CD8-positive, alpha-beta memory T cell (primary cell): ENCODE data around the gene SAT2. TPM values are rescaled to one million over a fixed set of nuclear protein-coding genes. Genes with fewer than 3 reads are reported as not detected.
"Not testable (repeated sequence)": the region's sequence is repeated elsewhere in the genome, so short reads cannot be mapped to it uniquely, and the experiment has no call there.

Source experiments
- CTCF ChIA-PET: fragments of 350-600 bp; sonication (Branson Sonifier 250); formaldehyde crosslinking; loops from one replicate; lab custom pipeline; 2021; ENCODE audit warnings: antibody characterized with exemption; lab: Charles Lee
- POLR2A ChIA-PET: fragments of 350-600 bp; sonication (Branson Sonifier 250); formaldehyde crosslinking; loops from one replicate; lab custom pipeline; 2021; ENCODE audit warnings: antibody characterized with exemption; lab: Charles Lee
- DNase-seq, 5 donors: peaks; one replicate each; pipeline versions ENCODE4 v3.0.0 to v3.0.0-alpha.2; 2020 to 2022; ENCODE audit warnings: mixed read lengths in 1 of 5
- H3K27ac ChIP-seq: one replicate; pipeline ENCODE4 v1.7.0; 2013; ENCODE audit warnings: low read depth, mild to moderate bottlenecking, low read length, moderate library complexity
- H3K27me3 ChIP-seq: 2 replicates; pipeline ENCODE4 v1.7.0; 2013; ENCODE audit warnings: low read length, mild to moderate bottlenecking; ENCODE audit not compliant: insufficient read depth, poor library complexity, severe bottlenecking
- H3K36me3 ChIP-seq: 2 replicates; pipeline ENCODE4 v1.7.0; 2013; ENCODE audit warnings: mild to moderate bottlenecking, low read length, moderate library complexity; ENCODE audit not compliant: insufficient read depth
- H3K4me1 ChIP-seq: 2 replicates; pipeline ENCODE4 v1.7.0; 2013; ENCODE audit warnings: mild to moderate bottlenecking, low read length, moderate library complexity; ENCODE audit not compliant: insufficient read depth
- H3K4me3 ChIP-seq: 2 replicates; pipeline ENCODE4 v1.7.0; 2013; ENCODE audit warnings: mild to moderate bottlenecking, low read length
- H3K9me3 ChIP-seq: 2 replicates; pipeline ENCODE4 v1.7.0; 2013; ENCODE audit warnings: mild to moderate bottlenecking, low read length
- H3K27ac Mint-ChIP-seq, 8 donors: one replicate each; pipeline ENCODE4 v1.8.0; 2020 to 2021; ENCODE audit warnings: mixed read lengths in 8 of 8, mild to moderate bottlenecking in 6 of 8, inconsistent platforms in 3 of 8, moderate library complexity in 3 of 8
- H3K27me3 Mint-ChIP-seq, 2 donors: one replicate each; pipeline ENCODE4 v1.8.0; 2020 to 2021; ENCODE audit warnings: mixed read lengths in 2 of 2, mild to moderate bottlenecking in 1 of 2, moderate library complexity in 1 of 2
- H3K36me3 Mint-ChIP-seq, 3 donors: one replicate each; pipeline ENCODE4 v1.8.0; 2020 to 2021; ENCODE audit warnings: mixed read lengths in 3 of 3, inconsistent platforms in 1 of 3, mild to moderate bottlenecking in 1 of 3
- H3K4me1 Mint-ChIP-seq, 3 donors: one replicate each; pipeline ENCODE4 v1.8.0; 2020 to 2021; ENCODE audit warnings: mixed read lengths in 3 of 3, inconsistent platforms in 1 of 3, mild to moderate bottlenecking in 1 of 3
- H3K4me3 Mint-ChIP-seq, 7 donors: one replicate each; pipeline ENCODE4 v1.8.0; 2020 to 2021; ENCODE audit warnings: mixed read lengths in 7 of 7, mild to moderate bottlenecking in 6 of 7, moderate library complexity in 4 of 7, inconsistent platforms in 2 of 7
- H3K9me3 Mint-ChIP-seq, 5 donors: one replicate each; pipeline ENCODE4 v1.8.0; 2020 to 2022; ENCODE audit warnings: mixed read lengths in 5 of 5, mild to moderate bottlenecking in 3 of 5, moderate library complexity in 2 of 5, inconsistent platforms in 1 of 5
- polyA plus RNA-seq: library from polyadenylated mRNA; unstranded; fragments of 300-500 nt; fragmentation: Illumina TruSeq; gene quantifications from one replicate; pipeline ENCODE4 v1.2.3, GENCODE V29; 2021
- total RNA-seq, 2 experiments: library from RNA; stranded (reverse); gene quantifications; one replicate each; pipeline ENCODE4 v1.2.3, GENCODE V29; 2021

Gene SAT2
- total and polyA plus RNA-seq, 3 experiments from 2014 or later, result 18.4 to 37.0 (median 21.6) TPM

DNA sequence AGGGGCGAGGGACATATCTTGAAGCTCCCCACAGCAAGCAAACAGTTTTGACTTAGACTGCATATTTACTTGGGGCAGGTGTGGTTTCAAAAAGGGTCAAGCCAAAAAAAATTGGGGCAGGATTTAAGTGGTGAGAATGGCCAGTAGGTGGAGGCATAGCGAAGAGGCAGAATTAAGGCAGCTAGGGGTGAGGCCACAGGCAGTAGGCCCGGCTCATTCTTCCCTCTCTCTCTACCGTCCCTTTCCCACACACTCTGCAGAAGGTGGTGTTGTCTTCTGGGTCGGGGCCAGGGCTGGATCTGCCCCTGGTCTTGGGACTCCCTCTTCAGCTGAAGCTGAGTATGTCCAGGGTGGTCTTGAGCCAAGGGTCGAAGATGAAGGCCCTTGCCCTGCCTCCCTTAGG lies 4.9 kb upstream of the SAT2 start:
- no peaks in the 10 kb centered on the region for H3K36me3 ChIP-seq
- H3K4me3 ChIP-seq, result no peak overlapping the region
- H3K9me3 ChIP-seq, result no peaks in the 10 kb centered on the region
- H3K27me3 Mint-ChIP-seq, result no peaks in the 10 kb centered on the region
- peaks cover 3 to 5% (median 4%) of the 10 kb centered on the region in 3 donors for H3K4me1 Mint-ChIP-seq
- H3K9me3 Mint-ChIP-seq, result no peaks in the 10 kb centered on the region
- H3K27me3 ChIP-seq, result no peaks in the 10 kb centered on the region
- no peak for DNase-seq
- ChIA-PET POLR2A (no interaction called here), CTCF (interaction anchor here (0.7 to 5.0 kb wide), 4 partner anchors 18 to 58 kb away, joined by 3 to 33 read pairs (median 4); partner anchors contain the start of genes FXR2, TP53 and WRAP53)
- peaks cover 0 to 2% (median 0%) of the 10 kb centered on the region in 3 donors for H3K36me3 Mint-ChIP-seq
- H3K27ac ChIP-seq, result no peak overlapping the region
- no peaks in the 10 kb centered on the region for H3K4me1 ChIP-seq
- peak overlapping the region in 1 of 8 donors; percentile 31 for H3K27ac Mint-ChIP-seq
- peak overlapping the region in 1 of 7 donors; percentile 77 for H3K4me3 Mint-ChIP-seq

GRCh38 chr17:7631398-7632380 lies 4.1 kb upstream of the SAT2 start:
- Mint-ChIP-seq H3K27me3 (no peaks in the 10 kb centered on the region), H3K36me3 (peaks cover 0 to 4% (median 0%) of the 10 kb centered on the region in 3 donors), H3K27ac (no peak overlapping the region), H3K4me3 (no peak overlapping the region), H3K4me1 (peaks cover 7 to 13% (median 8%) of the 10 kb centered on the region in 3 donors), H3K9me3 (no peaks in the 10 kb centered on the region)
- H3K4me1 ChIP-seq, result peaks cover 5% of the 10 kb centered on the region
- no peak for DNase-seq
- no peaks in the 10 kb centered on the region for H3K9me3 ChIP-seq
- no peaks in the 10 kb centered on the region for H3K27me3 ChIP-seq
- H3K4me3 ChIP-seq, result no peak overlapping the region
- ChIA-PET CTCF (interaction anchor here (0.7 to 5.0 kb wide), 4 partner anchors 17 to 57 kb away, joined by 3 to 33 read pairs (median 4); partner anchors contain the start of genes FXR2, TP53 and WRAP53), POLR2A (interaction anchor here (1.1 kb wide), 1 partner anchor 54 kb away, joined by 7 read pairs; no protein-coding TSS in a partner anchor)
- no peak overlapping the region for H3K27ac ChIP-seq
- H3K36me3 ChIP-seq, result no peaks in the 10 kb centered on the region

DNA sequence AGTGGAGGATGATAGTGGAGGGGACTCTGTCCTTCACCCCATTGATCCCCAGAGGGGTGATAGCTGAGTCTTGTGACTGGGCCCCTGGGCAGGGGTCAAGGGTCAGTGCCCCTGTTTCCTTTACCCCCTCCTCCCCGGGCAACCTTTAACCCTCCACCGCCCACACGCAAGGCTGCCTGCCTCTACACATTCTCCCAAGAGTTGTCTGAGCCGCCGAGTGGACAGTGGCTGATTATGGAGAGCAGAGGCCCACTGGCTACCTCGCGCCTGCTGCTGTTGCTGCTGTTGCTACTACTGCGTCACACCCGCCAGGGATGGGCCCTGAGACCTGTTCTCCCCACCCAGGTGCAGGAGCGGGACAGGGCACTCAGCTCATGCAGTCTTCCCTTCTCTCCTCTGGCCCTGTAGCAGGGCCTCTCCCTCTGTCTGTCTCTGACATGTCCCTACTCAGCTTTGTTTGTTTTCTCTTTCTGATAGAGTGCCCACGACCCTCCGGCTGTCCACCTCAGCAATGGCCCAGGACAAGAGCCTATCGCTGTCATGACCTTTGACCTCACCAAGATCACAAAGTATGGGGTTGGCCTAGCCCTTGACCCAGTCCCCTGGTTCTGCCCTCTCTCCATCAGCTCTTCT lies 2.4 kb upstream of the SAT2 start, which contains the start of gene SHBG:
Gene SHBG, plus strand, starts transcription at position 197 of the 633 bp plus-strand sequence. Its CDS starts 38 bp downstream, at position 235.
- Histone ChIP-seq H3K27ac (no peak within 1 kb of the TSS), H3K36me3 (no peaks in the 10 kb centered on the region), H3K4me3 (no peak within 1 kb of the TSS), H3K27me3 (no peaks in the 10 kb centered on the region), H3K4me1 (peaks cover 10% of the 10 kb centered on the region), H3K9me3 (no peaks in the 10 kb centered on the region)
- POLR2A ChIA-PET, result interaction anchor here (1.1 kb wide), 1 partner anchor 56 kb away, joined by 7 read pairs; no protein-coding TSS in a partner anchor
- CTCF ChIA-PET, result interaction anchor here (0.9 to 5.0 kb wide), 2 partner anchors 42 to 58 kb away, joined by 3 to 33 read pairs; partner anchors contain the start of genes TP53 and WRAP53
- H3K27ac Mint-ChIP-seq, result peak within 1 kb of the TSS in 4 of 8 donors; percentile 12 to 48 (median 30)
- DNase-seq, result no peak
- no peaks in the 10 kb centered on the region for H3K9me3 Mint-ChIP-seq
- peaks cover 0 to 7% (median 0%) of the 10 kb centered on the region in 3 donors for H3K36me3 Mint-ChIP-seq
- peaks cover 12 to 20% (median 13%) of the 10 kb centered on the region in 3 donors for H3K4me1 Mint-ChIP-seq
- H3K27me3 Mint-ChIP-seq, result no peaks in the 10 kb centered on the region
- H3K4me3 Mint-ChIP-seq, result peak within 1 kb of the TSS in 3 of 7 donors; percentile 26 to 47 (median 44)

GRCh38 chr17:7626956-7627249 lies 718 bp downstream of the SAT2 start:
- Histone ChIP-seq H3K4me3 (peak overlapping the region; percentile 90), H3K9me3 (no peaks in the 10 kb centered on the region), H3K36me3 (no peaks in the 10 kb centered on the region), H3K4me1 (peaks cover 10% of the 10 kb centered on the region), H3K27me3 (no peaks in the 10 kb centered on the region), H3K27ac (peak overlapping the region; percentile 69)
- Mint-ChIP-seq H3K4me3 (peak overlapping the region; percentile 90 to 95 (median 93)), H3K27me3 (no peaks in the 10 kb centered on the region), H3K4me1 (peaks cover 12 to 20% (median 13%) of the 10 kb centered on the region in 3 donors), H3K27ac (peak overlapping the region; percentile 69 to 97 (median 88)), H3K9me3 (no peaks in the 10 kb centered on the region), H3K36me3 (peaks cover 0 to 7% (median 0%) of the 10 kb centered on the region in 3 donors)
- POLR2A ChIA-PET, result interaction anchor here (1.5 to 2.9 kb wide), 7 partner anchors 12 to 143 kb away, joined by 3 to 42 read pairs (median 6); partner anchors contain the start of genes ATP1B2, FXR2, MPDU1 and POLR2A
- CTCF ChIA-PET, result interaction anchor here (1.4 to 5.6 kb wide), 4 partner anchors 11 to 61 kb away, joined by 3 to 34 read pairs (median 14); partner anchors contain the start of genes FXR2, TP53 and WRAP53
- DNase-seq, result no peak

DNA sequence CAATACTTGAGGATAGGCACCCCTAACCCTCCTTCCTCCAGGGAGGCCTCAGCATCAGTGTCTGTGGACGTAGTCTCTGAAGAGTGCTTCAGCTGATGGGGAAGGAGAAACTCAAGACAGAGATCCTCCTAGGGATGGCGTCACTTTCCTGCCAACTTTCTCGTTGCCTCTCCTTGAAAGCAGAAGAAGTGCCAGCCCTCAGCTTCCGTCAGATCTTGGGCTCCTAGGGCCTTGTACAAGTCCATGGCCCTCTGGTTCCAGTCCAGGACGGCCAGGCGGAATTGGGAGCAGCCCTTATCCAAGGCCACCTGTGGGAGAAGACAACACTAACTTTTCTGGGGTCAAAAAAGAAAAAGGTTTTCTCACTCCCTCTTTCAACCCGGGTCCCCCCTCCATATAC lies 1.3 kb downstream of the SAT2 start:
- Histone ChIP-seq H3K9me3 (no peaks in the 10 kb centered on the region), H3K4me1 (peaks cover 10% of the 10 kb centered on the region), H3K4me3 (no peak overlapping the region), H3K27me3 (no peaks in the 10 kb centered on the region), H3K27ac (no peak overlapping the region), H3K36me3 (no peaks in the 10 kb centered on the region)
- ChIA-PET CTCF (interaction anchor here (0.7 to 5.6 kb wide), 3 partner anchors 10 to 193 kb away, joined by 3 to 34 read pairs (median 25); partner anchors contain the start of genes FXR2, TP53 and WRAP53), POLR2A (interaction anchor here (2.4 to 2.9 kb wide), 3 partner anchors 11 to 60 kb away, joined by 13 to 42 read pairs (median 31); partner anchors contain the start of genes FXR2, MPDU1 and TP53)
- H3K36me3 Mint-ChIP-seq, result peaks cover 0 to 7% (median 0%) of the 10 kb centered on the region in 3 donors
- H3K9me3 Mint-ChIP-seq, result no peaks in the 10 kb centered on the region
- peak overlapping the region; percentile 90 to 95 (median 93) for H3K4me3 Mint-ChIP-seq
- peaks cover 12 to 20% (median 13%) of the 10 kb centered on the region in 3 donors for H3K4me1 Mint-ChIP-seq
- peak overlapping the region in 4 of 8 donors; percentile 68 to 95 (median 90) for H3K27ac Mint-ChIP-seq
- no peak for DNase-seq
- H3K27me3 Mint-ChIP-seq, result no peaks in the 10 kb centered on the region

GRCh38 chr17:7625749-7626148 lies 1.9 kb downstream of the SAT2 start:
- not testable (repeated sequence) for H3K4me1 ChIP-seq, H3K36me3 Mint-ChIP-seq, H3K27me3 Mint-ChIP-seq, H3K9me3 Mint-ChIP-seq, H3K36me3 ChIP-seq, H3K4me3 ChIP-seq, DNase-seq, H3K27ac ChIP-seq, H3K27ac Mint-ChIP-seq, H3K27me3 ChIP-seq, H3K9me3 ChIP-seq
- H3K4me3 Mint-ChIP-seq, result peak overlapping the region in 5 of 7 donors; percentile 20 to 93 (median 79)
- ChIA-PET POLR2A (interaction anchor here (0.7 to 2.9 kb wide), 2 partner anchors 11 to 619 kb away, joined by 4 to 31 read pairs; partner anchors contain the start of gene FXR2), CTCF (interaction anchor here (0.7 to 5.6 kb wide), 3 partner anchors 10 to 194 kb away, joined by 3 to 34 read pairs (median 3); partner anchors contain the start of gene FXR2)
- H3K4me1 Mint-ChIP-seq, result peaks cover 12 to 20% (median 13%) of the 10 kb centered on the region in 3 donors

DNA sequence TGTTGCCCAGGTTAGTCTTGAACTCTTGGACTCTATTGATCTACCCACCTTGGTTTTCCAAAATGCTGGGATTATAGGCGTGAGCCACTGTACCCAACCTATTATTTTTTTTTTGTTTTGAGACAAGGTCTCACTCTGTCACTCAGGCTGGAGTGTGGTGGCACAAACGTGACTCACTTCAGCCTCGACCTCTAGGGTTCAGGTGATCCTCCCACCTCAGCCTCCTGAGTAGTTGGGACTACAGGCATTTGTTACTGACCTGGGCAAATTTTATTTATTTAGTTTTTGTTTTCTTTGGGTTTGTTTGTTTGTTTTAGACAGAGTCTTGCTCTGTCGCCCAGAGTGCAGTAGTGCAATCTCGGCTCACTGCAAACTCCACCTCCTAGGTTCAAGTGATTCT lies 4.0 kb downstream of the SAT2 start:
- Histone ChIP-seq H3K27me3 (no peaks in the 10 kb centered on the region), H3K4me1 (peaks cover 10% of the 10 kb centered on the region), H3K4me3 (no peak overlapping the region), H3K36me3 (no peaks in the 10 kb centered on the region), H3K9me3 (no peaks in the 10 kb centered on the region), H3K27ac (no peak overlapping the region)
- Mint-ChIP-seq H3K27me3 (no peaks in the 10 kb centered on the region), H3K27ac (peak overlapping the region in 1 of 8 donors; percentile 26), H3K9me3 (no peaks in the 10 kb centered on the region), H3K4me3 (no peak overlapping the region), H3K36me3 (peaks cover 0 to 7% (median 0%) of the 10 kb centered on the region in 3 donors), H3K4me1 (peaks cover 12 to 20% (median 13%) of the 10 kb centered on the region in 3 donors)
- ChIA-PET POLR2A (interaction anchor here (0.8 kb wide), 1 partner anchor 8 kb away, joined by 3 read pairs; no protein-coding TSS in a partner anchor), CTCF (interaction anchor here (5.6 kb wide), 1 partner anchor 8 kb away, joined by 34 read pairs; the partner anchor contains the start of gene FXR2)
- DNase-seq, result no peak
